ENCODE data around the gene PTPRK.

The PTPRK gene

GRCh38 chr6:128057946-128058345, 462.5 kb downstream of the PTPRK start:
- DNase-seq = no peak

GRCh38 chr6:128057541-128057940, 462.9 kb downstream of the PTPRK start:
- DNase-seq = no peak

GRCh38 chr6:128053109-128053508, 467.3 kb downstream of the PTPRK start:
- no peak for DNase-seq

GRCh38 chr6:128047989-128048388, 472.4 kb downstream of the PTPRK start:
- DNase-seq = no peak

- no peak for DNase-seq
Observed at GRCh38 chr6:128046033-128046432, 474.4 kb downstream of the PTPRK start.

GRCh38 chr6:128039543-128039942, 480.9 kb downstream of the PTPRK start:
- DNase-seq = no peak

- no peak for DNase-seq
Observed at GRCh38 chr6:128036808-128037570, 483.4 kb downstream of the PTPRK start.

- DNase-seq = no peak
Observed at GRCh38 chr6:128033156-128033555, 487.2 kb downstream of the PTPRK start.

- no peak for DNase-seq
Observed at GRCh38 chr6:128032042-128032441, 488.4 kb downstream of the PTPRK start.

- DNase-seq = no peak
Observed at GRCh38 chr6:128029826-128030225, 490.6 kb downstream of the PTPRK start.

- DNase-seq = no peak
Observed at GRCh38 chr6:128028183-128028582, 492.2 kb downstream of the PTPRK start.

GRCh38 chr6:128025478-128025877, 494.9 kb downstream of the PTPRK start:
- no peak for DNase-seq

GRCh38 chr6:128024969-128025368, 495.4 kb downstream of the PTPRK start:
- no peak for DNase-seq

- DNase-seq = no peak
Observed at GRCh38 chr6:128024046-128024445, 496.4 kb downstream of the PTPRK start.

GRCh38 chr6:128018821-128019220, 501.6 kb downstream of the PTPRK start:
- no peak for DNase-seq

GRCh38 chr6:128017288-128017687, 503.1 kb downstream of the PTPRK start:
- DNase-seq = no peak

GRCh38 chr6:128007658-128008057, 512.7 kb downstream of the PTPRK start:
- DNase-seq = no peak

- no peak for DNase-seq
Observed at GRCh38 chr6:128005009-128005408, 515.4 kb downstream of the PTPRK start.

GRCh38 chr6:128000363-128000762, 520.0 kb downstream of the PTPRK start:
- no peak for DNase-seq

- no peak for DNase-seq
Observed at GRCh38 chr6:127998985-127999384, 521.4 kb downstream of the PTPRK start.

GRCh38 chr6:127997496-127998164, 522.8 kb downstream of the PTPRK start:
- DNase-seq = no peak

GRCh38 chr6:127996925-127997324, 523.5 kb downstream of the PTPRK start:
- DNase-seq = no peak

GRCh38 chr6:127992144-127992543, 528.3 kb downstream of the PTPRK start:
- no peak for DNase-seq

GRCh38 chr6:127990074-127990473, 530.3 kb downstream of the PTPRK start:
- DNase-seq = no peak

GRCh38 chr6:127980996-127981395, 539.4 kb downstream of the PTPRK start:
- no peak for DNase-seq

Measured in activated CD8-positive, alpha-beta memory T cell treated with anti-CD3 and anti-CD28 coated beads, Interleukin-2, amount 50 U/mL, for 4 hours (primary cell).